GM19239 (cell line): ENCODE data around the gene MRPS27.
A peak's percentile ranks its signal among the peaks of the same experiment; 100 is the strongest.

Source experiments
- DNase-seq: peaks from one replicate; pipeline ENCODE4 v3.0.0; 2011; ENCODE audit warnings: low spot score; ENCODE audit not compliant: insufficient read length
- FAIRE-seq: peaks from 2 replicates; lab custom pipeline; 2011; peaks lifted over from hg19 to GRCh38; lab: Jason Lieb, UNC

The MRPS27 gene

DNA sequence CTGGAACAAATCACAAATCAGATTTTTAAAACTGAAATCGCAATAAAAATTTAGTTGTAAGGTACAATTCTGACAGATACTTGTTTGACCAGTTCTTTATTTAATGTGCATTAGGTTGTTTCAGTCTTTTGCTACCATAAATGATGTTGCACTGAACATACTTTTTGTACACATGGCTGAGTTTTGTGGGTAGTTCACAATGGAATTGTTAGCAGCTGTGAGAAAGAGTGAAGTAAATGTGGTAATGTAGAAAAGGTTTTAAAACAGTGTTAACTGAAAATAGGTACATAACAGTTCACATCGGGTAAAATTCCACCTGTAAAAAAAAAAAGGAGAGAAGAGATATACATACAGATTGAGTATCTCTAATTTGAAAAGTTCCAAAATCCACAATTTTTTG, 25.6 kb downstream of the MRPS27 start:
- FAIRE-seq (peak; percentile 96), DNase-seq (no peak)

DNA sequence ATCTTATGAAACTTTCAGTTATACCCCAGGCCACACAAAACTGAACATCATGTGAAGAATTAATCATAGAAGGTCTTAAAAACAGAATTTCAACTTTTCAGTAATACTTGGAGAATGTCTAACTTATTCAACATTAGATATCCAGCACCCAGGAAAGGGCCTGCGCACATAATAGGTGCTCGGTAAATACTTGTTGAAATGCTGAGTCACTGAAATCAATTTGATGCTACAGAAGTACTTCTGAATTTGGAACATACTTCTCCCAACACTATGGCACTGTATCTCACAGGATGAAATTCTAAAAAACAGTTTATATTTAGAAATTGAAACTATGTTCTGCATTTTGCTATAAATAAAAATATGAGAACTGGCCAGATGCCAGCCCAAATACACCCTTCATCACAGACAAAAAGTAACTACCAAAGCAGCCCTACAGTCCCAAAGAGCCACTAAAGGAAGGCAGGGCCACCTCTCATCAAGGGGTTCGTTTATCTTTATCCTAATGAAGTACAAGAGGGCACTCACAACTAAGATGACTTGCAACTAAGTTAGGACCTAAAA, 26.5 kb downstream of the MRPS27 start:
- no peak for DNase-seq
- no peak for FAIRE-seq

DNA sequence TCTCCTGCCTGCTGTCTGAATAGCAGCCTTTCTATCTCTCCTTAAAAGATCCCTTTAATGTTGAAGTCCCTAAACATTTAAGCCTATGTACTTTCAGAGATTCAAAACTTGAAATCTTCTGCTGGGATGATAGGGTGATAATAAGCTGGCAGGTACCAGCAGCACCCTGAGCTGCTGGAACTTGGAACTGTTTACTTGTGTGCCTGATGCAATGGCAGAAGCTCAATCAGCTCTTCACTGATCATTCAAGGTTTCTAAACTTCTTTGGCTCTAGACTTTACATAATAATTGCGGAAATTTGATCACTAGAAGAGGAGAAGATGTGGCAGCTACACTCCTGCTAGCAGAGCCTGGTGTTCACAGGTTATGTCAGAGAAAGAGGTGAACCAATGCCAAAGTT, 27.6 kb downstream of the MRPS27 start:
- DNase-seq = no peak
- FAIRE-seq = peak; percentile 47

DNA sequence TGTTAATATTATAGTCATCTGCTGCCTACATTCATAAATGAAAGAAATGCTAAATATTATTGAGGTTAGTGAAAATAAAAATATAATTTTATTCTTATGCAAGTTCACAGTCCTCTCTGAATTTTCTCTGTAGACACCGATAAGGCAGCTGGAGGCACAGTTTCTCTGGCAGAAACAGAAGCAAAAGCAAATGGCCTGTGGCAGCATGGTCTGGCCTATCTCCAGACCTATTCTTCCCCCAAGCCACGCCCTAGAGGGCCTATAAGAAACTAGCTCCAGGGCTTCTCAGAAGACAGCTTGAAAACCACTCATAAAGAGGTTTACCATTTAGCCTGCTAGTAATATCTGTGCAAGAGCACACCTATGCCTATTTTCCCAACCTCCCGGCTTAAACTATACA, 28.4 kb downstream of the MRPS27 start:
- DNase-seq (no peak), FAIRE-seq (no peak)

DNA sequence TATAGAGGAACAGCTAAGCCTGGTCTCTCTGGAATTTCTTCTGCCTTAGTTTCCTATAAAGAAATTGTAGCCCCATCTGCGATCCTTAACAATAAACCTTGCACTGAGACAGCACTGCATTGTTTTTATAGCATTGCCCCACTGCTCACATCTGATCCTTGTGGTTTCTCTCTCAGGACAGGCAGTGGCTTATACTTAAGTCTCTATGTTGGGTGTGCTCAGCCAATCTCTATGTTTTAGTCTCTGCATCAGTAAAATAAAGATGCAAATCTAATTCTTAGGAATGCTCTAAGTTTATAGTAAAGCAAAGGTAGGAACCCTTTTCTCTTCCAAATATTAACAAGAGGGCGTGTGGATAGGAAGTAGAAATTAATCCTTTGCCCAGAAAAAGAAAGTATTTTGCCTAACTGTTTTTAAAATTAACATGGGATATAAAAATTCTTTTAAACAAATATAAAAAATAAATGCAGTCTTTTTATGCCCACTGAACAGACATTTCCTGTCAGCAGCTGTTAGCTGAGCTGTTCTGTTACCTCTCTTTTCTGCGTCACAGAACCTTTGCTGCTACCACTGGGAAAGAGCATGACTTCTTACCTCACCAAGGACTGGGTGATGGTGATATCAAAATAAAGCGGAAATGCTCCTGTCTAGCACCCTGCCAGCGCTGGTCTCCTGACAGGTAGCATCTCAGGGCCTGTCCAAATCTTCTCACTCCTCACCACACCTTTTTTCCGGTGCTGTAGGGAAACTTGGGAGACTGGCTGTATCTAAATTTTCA, 29.5 kb downstream of the MRPS27 start:
- DNase-seq (no peak), FAIRE-seq (peak; percentile 68)

DNA sequence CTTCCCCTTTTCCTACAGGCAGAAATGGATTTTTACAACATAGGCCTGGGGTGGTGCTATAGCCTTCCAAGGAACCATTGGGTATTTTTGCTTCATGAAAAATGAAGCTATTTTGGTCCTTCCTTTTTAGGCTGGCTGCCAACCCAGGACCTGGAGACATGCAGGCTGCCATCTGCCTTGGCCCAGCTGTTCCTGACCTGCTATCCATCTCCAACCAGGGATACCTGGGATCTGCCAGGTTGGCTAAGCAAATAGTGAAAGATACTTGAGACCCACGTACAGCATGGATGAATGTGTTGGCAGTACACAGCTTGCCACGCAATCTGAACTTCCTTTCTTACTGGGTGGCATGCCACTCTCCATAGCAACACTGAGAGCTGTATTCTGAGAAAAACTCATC, 31.1 kb downstream of the MRPS27 start:
- DNase-seq = no peak
- FAIRE-seq = no peak

DNA sequence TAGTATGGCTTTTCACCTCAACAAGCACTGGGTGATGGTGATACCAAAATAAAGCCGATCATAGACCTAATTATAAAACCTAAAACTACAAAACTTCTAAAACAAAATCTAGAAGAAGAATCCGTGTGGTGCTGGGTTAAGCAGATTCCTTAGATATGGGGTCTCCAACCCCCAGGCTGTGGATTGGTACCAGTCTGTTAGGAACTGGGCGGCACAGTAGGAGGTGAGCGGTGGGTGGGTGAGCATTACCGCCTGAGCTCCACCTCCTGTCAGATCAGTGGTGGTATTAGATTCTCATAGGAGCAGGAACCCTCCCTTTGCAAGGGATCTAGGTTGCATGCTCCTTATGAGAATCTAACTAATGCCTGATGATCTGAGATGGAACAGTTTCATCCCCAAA, 33.2 kb downstream of the MRPS27 start:
- FAIRE-seq = no peak

DNA sequence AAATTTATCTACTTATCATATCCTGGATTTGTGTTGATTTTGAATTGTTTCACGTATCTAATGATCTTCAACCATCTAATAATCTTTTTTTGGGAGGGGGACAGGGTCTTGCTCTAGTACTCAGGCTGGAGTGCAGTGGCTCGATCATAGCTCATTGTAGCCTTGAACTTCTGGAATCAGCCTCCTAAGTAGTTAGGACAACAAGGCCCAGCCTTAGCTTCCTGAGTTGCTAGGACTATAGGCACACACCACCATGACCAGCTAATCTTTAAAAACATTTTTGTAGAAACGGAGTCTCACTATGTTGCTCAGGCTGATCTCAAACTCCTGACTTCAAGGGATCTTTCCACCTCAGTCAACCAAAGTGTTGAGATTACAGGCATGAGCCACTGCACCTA, 34.6 kb downstream of the MRPS27 start:
- DNase-seq (no peak), FAIRE-seq (peak; percentile 64)

More for the DNA sequence above, 33.2 kb downstream of the MRPS27 start:
- DNase-seq = no peak

DNA sequence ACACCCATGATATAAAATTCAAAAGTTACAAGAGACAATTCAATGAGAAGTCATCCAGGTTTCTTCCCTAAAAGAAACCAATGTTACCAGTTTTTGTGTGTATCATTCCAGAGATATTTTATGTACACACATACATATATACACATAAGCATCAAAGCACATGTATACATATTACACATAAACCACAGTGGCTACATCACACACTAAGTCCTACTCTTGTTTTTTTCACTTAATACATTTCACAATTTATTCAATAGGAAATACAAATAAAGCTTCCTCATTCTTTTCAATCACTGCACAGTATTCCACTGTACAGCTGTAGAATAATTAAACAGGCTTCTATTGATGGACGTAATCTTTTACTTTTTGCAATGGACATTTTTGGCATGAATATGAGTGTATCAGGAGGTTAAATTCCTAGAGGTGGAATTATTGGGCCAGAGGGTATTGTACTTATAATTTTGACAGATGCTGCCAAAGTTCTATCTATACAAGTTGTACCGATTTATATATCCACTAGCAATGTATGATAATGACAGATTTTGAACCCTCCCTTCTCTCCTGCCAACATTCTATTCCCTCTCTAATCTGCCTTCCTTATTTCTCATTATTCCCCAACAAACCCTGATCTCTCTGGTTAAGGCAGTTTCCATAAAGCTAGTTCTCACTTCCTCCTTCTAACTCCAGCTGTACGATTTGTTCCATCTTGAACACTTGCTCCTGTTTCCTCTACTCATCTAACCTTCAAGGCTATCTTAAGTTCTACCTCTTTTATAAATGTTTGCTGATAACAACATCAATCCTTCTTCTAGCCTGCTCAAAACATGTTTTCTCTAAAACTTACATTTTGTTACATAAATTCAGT, 35.2 kb downstream of the MRPS27 start:
- DNase-seq (no peak), FAIRE-seq (no peak)

DNA sequence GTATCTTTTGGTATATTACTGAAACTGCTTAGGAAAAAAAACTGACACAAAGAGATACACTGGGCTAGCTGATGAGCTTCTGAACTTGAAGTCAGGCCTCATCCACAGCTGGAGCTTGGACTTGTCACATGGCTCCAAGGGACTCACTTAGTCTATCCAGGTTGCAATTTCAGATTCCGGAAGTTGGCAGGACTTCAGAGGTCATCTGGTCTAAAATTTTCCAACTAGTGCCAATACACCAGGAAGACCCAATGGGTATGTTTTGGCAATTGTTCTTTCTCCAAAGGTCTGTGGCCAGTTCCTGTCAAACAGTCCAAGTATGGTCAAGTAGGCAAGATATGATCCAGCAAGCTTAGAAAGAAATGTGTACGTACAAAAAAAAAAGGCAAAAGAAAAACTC, 36.7 kb downstream of the MRPS27 start:
- FAIRE-seq (no peak), DNase-seq (no peak)

DNA sequence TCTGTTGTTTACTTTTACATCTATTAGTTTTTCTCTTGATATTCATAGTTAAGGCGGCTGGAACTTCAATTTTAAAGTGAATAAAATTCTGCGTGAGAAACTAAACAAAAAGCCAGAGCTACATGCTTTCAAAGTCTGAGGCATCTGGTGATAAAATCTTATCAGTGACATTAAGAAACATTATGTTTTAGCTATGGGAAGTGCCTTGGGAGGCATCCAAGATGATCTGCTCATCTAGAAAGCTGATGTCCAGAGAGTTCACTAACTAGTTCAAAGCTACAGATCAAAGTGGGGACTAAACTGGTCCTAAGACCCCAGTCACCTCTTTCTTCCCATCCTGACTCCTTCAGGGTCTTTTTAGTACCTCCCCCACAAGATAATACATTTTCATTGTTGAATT, 37.2 kb downstream of the MRPS27 start:
- DNase-seq = no peak
- FAIRE-seq = no peak

DNA sequence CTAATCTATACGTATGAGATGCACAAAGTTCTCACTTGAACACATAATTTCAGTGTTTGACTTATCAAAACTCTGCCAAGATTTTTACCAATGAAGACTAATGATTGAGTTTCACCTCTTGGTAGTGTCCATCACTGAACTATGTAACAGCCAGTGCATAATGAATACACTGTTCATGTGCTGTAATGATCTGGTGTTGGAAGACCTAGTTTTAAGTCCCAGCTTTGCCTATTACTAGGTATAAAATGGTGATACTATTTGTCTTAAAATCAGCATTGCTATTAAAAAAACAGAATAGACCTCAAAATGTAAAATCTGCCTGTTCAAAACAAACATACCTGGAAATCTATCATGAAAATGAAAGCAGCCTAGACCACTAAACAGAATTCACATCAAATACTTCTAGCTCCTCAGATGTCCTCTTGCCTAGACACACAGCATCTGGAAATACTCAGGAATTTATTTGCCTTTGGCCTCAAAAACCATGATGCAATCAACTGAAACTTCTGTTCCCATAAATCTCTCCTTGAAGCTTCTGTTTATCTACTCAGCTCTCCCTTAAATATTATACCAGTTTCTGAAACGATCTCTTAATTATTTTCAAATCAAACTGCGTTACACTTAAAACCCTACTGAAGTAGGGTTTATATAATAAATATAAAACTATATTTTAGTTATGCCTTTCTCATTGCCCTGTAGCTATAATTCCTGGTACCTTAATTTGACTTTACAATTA, 38.1 kb downstream of the MRPS27 start:
- DNase-seq = no peak
- FAIRE-seq = peak; percentile 35

DNA sequence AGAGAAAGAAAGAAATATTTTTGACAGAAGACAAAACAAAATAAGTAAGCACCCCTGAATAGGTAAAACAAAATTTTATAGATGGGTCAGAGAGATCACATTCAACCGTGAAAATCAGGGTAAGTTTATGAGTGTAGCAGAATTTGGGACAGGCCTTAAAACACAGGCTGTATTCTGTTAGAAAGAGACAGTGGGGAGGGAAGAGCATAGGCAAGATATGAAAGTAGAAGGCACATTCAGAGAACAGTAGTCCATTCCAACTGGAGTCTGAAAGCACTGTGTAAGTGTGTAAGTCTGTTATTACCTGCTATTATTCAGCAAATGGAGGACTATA, 38.6 kb downstream of the MRPS27 start:
- FAIRE-seq (no peak), DNase-seq (no peak)

DNA sequence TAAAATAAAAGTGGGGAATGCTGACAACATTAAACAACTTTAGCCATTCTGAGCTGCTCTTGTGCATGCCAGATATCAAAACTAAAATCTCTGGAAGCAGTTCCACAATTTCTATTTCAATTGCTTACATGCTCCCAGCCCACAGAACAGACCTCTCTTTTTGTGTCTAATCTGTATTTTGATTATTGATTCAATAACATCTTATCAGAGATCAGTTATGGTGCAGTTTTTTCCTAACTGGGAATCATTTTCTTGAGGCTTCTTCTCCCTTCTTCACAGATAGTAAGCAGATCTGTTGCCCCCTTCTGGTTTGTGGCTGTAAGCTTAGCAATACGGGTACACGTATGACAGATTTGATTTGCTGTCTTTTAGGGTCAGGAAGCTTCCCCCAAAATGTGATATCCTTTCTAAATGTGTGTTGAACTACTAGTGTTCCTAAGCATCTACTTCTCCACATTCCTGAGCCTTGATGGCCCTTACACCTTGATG, 39.4 kb downstream of the MRPS27 start:
- FAIRE-seq (no peak), DNase-seq (no peak)

DNA sequence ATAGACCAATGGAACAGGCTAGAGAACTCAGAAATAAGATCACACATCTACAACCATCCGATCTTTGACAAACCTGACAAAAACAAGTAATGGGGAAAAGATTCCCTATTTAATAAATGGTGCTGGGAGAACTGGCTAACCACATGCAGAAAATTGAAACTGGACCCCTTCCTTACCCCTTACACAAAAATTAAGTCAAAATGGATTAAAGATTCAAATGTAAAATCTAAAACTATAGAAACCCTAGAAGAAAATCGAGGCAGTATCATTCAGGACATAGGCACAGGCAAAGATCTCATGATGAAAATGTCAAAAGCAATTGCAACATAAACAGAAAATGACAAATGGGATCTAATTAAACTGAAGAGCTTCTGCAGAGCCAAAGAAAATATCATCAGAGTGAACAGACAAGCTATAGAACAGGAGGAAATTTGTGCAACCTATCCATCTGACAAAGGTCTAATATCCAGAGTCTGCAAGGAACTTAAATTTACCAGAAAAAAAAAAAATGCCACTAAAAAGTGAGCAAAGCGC, 43.8 kb downstream of the MRPS27 start:
- DNase-seq (no peak), FAIRE-seq (no peak)

DNA sequence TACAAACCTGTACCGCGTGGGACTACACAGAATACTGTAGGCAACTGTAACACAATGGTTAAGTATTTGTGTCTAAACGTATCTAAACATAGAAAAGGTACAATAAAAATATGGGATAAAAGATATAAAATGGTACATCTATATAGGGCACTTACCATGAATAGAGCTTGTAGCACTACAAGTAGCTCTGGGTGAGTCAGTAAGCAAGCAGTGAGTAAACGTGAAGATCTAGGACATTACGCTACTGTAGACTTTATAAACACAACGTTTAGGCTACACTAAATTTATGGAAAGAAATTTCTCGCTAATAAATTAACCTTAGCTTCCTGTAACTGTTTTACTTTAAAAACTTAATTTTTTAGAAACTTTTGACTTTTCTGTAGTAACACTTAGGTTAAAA, 46.5 kb downstream of the MRPS27 start:
- FAIRE-seq = no peak
- no peak for DNase-seq

DNA sequence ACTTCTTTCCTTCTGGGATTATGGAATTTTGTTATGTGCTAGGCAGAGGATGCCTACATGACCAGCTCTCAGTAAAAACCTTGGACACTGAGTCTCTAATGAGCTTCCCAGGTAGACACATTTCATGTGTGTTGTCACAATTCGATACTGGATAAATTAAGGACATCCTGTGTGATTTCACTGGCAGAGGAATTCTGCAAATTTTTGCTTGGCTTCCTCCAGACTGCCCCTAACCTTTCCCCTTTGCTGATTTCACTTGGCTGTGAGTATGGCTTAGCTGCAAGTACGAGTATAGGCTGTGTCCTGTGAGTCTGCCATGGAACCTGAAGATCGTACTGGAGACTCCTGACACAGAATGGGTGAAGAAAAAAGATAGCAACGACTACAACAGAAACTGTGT, 47.6 kb downstream of the MRPS27 start:
- FAIRE-seq (peak; percentile 11), DNase-seq (no peak)

DNA sequence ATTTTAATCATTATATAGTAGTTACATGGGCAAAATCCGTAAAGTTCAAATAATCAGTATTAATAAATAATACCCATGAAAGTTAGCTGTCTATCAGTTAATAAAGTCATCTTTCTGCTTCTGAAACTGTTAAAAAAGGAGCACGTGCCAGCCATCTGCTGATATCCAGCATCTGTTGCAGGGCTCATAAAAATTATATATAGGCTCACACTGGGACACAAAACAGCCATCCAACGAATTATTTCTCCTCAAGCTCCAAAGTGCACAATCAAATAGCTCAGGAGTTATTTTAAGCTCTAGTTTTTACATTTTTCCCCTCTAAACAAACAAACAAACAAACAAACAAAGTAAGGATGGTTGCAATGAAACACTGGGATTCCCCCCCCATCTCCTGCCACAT, 48.3 kb downstream of the MRPS27 start:
- FAIRE-seq = no peak
- DNase-seq = no peak

DNA sequence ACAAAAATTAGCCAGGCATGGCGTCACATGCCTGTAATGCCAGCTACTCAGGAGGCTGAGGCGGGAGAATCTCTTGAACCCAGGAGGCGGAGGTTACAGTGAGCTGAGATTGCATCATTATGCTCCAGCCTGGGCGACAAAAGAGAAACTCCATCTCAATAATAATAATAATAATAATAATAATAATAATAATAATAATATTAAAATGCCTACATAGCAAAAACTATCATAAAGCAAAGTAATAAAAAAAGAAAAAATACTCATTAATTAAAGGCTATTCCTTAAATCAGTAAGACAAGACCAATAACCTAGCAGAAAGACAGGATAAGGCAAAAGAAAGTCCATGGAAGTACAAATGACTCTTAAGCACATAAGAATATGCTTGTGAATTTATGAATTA, 50.0 kb downstream of the MRPS27 start:
- DNase-seq = no peak
- no peak for FAIRE-seq

DNA sequence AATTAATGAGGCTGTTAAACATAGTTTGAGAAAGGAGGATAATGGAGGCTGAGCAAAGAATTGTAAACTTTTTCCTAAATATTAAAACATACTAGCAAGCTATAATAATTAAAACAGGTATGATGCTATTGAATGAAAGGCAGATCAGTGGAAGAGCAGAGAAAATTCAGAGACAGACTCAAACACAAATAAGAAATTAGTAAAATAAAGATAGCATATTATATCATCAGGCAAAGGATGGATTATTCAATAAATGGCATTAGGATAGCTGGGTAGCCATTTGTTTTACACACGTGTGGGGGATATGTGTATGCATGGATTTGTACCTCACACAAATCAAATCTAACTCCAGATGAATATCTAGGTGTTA, 50.6 kb downstream of the MRPS27 start:
- DNase-seq (no peak), FAIRE-seq (no peak)
